Liver (tissue), 2 donors: ENCODE measurements around the gene AP1M1.

Source experiments
- TF ChIP-seq, protein P1 (sequence below): IDR thresholded peaks from 2 replicates; pipeline ENCODE4 v1.6.1; 2016; ENCODE audit warnings: antibody characterized with exemption
- TF ChIP-seq, protein P2 (sequence below): IDR thresholded peaks from 2 replicates; pipeline ENCODE4 v1.6.1; 2016; ENCODE audit warnings: antibody characterized with exemption, mild to moderate bottlenecking
- TF ChIP-seq, protein P3 (sequence below): fragments of 150-350 bp; IDR thresholded peaks from 2 replicates; pipeline ENCODE4 v1.5.1; 2017; ENCODE audit warnings: improper control_type of control experiment, low read depth, low read length; ENCODE audit not compliant: missing input control
- donor health status: healthy.

DNA sequence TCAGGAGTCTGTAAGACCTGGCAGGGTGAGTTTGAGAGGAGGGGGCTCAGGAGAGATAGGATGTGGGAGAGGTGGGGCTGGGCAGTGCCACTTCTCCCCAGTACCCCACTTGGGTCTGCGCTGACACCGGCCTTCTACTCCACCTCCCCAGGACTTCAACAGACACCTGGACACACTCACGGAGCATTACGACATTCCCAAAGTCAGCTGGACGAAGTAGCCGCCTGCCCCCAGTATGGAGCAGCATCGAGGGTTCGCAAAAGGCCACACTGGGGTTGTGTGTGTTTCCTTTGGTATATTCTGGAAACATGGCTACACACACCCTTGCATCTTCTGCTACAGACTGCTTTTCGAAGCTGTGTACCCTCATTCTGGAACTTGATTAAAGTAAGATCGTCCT lies 7.0 kb upstream of the AP1M1 start:
- TF ChIP-seq, protein P1, sequence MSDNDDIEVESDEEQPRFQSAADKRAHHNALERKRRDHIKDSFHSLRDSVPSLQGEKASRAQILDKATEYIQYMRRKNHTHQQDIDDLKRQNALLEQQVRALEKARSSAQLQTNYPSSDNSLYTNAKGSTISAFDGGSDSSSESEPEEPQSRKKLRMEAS = no peak
- TF ChIP-seq, protein P2, sequence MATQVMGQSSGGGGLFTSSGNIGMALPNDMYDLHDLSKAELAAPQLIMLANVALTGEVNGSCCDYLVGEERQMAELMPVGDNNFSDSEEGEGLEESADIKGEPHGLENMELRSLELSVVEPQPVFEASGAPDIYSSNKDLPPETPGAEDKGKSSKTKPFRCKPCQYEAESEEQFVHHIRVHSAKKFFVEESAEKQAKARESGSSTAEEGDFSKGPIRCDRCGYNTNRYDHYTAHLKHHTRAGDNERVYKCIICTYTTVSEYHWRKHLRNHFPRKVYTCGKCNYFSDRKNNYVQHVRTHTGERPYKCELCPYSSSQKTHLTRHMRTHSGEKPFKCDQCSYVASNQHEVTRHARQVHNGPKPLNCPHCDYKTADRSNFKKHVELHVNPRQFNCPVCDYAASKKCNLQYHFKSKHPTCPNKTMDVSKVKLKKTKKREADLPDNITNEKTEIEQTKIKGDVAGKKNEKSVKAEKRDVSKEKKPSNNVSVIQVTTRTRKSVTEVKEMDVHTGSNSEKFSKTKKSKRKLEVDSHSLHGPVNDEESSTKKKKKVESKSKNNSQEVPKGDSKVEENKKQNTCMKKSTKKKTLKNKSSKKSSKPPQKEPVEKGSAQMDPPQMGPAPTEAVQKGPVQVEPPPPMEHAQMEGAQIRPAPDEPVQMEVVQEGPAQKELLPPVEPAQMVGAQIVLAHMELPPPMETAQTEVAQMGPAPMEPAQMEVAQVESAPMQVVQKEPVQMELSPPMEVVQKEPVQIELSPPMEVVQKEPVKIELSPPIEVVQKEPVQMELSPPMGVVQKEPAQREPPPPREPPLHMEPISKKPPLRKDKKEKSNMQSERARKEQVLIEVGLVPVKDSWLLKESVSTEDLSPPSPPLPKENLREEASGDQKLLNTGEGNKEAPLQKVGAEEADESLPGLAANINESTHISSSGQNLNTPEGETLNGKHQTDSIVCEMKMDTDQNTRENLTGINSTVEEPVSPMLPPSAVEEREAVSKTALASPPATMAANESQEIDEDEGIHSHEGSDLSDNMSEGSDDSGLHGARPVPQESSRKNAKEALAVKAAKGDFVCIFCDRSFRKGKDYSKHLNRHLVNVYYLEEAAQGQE = no peak
- TF ChIP-seq, protein P3, sequence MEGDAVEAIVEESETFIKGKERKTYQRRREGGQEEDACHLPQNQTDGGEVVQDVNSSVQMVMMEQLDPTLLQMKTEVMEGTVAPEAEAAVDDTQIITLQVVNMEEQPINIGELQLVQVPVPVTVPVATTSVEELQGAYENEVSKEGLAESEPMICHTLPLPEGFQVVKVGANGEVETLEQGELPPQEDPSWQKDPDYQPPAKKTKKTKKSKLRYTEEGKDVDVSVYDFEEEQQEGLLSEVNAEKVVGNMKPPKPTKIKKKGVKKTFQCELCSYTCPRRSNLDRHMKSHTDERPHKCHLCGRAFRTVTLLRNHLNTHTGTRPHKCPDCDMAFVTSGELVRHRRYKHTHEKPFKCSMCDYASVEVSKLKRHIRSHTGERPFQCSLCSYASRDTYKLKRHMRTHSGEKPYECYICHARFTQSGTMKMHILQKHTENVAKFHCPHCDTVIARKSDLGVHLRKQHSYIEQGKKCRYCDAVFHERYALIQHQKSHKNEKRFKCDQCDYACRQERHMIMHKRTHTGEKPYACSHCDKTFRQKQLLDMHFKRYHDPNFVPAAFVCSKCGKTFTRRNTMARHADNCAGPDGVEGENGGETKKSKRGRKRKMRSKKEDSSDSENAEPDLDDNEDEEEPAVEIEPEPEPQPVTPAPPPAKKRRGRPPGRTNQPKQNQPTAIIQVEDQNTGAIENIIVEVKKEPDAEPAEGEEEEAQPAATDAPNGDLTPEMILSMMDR = no peak
